Thoracic aorta (tissue), 2 donors: ENCODE results near the gene KRTAP16-1. TPM values are rescaled to one million over a fixed set of nuclear protein-coding genes. Genes with fewer than 3 reads are reported as not detected.
"Not testable (repeated sequence)": the region's sequence is repeated elsewhere in the genome, so short reads cannot be mapped to it uniquely, and the experiment has no call there.

ENCODE experiments used
- ATAC-seq: fragments of 150-250 bp; one replicate; pipeline ENCODE4 v1.8.0; 2017; ENCODE audit warnings: low read depth; ENCODE audit not compliant: insufficient number of reproducible peaks, low FRiP score
- DNase-seq: peaks from one replicate; pipeline ENCODE4 v3.0.0-alpha.2; 2020; ENCODE audit warnings: low spot score
- H3K27ac ChIP-seq, 2 donors: fragments of 200-600 bp; sonication (generic); 1 replicate in 1 of 2; 2 replicates in 1 of 2; pipeline ENCODE4 v1.5.1; 2016; ENCODE audit warnings: mild to moderate bottlenecking in 2 of 2, moderate library complexity in 2 of 2
- H3K27me3 ChIP-seq: fragments of 200-600 bp; sonication (generic); replicated peaks from 2 replicates; pipeline ENCODE4 v1.6.0; 2016; ENCODE audit warnings: mild to moderate bottlenecking; ENCODE audit not compliant: insufficient read depth
- H3K36me3 ChIP-seq: fragments of 200-600 bp; sonication (generic); one replicate; pipeline ENCODE4 v1.5.1; 2016
- H3K4me1 ChIP-seq, 2 donors: fragments of 200-600 bp; sonication (generic); 1 replicate in 1 of 2; 2 replicates in 1 of 2; pipeline versions ENCODE4 v1.5.1 to v1.6.0; 2016; ENCODE audit warnings: low read depth in 2 of 2, mild to moderate bottlenecking in 1 of 2; ENCODE audit not compliant: control insufficient read depth in 1 of 2
- H3K4me3 ChIP-seq: fragments of 200-600 bp; sonication (generic); 2 replicates; pipeline ENCODE4 v1.5.1; 2016; ENCODE audit warnings: mild to moderate bottlenecking
- H3K9me3 ChIP-seq: fragments of 200-600 bp; sonication (generic); 2 replicates; pipeline ENCODE4 v1.5.1; 2016
- total RNA-seq, 2 donors: library from RNA; depleted of rRNA; stranded (reverse); fragments of >200 nt; gene quantifications; one replicate each; pipeline versions ENCODE4 v1.1.0 to v1.2.3, GENCODE V29; 2016
- TF ChIP-seq, protein P1 (sequence below): fragments of 200-600 bp; sonication (generic); IDR thresholded peaks from one replicate; pipeline ENCODE4 v1.5.1; 2019; ENCODE audit warnings: antibody characterized with exemption

The KRTAP16-1 gene, protein sequence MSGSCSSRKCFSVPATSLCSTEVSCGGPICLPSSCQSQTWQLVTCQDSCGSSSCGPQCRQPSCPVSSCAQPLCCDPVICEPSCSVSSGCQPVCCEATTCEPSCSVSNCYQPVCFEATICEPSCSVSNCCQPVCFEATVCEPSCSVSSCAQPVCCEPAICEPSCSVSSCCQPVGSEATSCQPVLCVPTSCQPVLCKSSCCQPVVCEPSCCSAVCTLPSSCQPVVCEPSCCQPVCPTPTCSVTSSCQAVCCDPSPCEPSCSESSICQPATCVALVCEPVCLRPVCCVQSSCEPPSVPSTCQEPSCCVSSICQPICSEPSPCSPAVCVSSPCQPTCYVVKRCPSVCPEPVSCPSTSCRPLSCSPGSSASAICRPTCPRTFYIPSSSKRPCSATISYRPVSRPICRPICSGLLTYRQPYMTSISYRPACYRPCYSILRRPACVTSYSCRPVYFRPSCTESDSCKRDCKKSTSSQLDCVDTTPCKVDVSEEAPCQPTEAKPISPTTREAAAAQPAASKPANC
- not detected for total RNA-seq

DNA sequence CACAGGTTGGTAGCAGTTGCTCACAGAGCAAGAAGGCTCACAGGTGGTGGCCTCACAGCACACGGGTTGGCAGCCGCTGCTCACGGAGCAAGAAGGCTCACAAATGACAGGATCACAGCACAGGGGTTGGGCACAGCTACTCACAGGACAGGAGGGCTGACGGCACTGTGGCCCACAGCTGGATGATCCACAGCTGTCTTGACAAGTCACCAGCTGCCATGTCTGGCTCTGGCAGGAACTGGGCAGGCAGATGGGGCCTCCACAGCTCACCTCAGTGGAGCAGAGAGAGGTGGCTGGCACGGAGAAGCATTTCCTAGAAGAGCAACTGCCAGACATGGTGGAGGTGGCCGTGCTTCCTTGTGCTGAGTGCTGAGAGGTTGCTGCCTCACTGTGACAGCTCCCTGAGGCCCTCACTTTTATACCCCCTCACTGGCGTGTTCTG, at the start of gene KRTAP16-1:
KRTAP16-1 (minus strand) TSS at position 392 of the 442 bp plus-strand sequence; CDS start at position 336, 56 bp downstream.
- no peak for ATAC-seq

DNA sequence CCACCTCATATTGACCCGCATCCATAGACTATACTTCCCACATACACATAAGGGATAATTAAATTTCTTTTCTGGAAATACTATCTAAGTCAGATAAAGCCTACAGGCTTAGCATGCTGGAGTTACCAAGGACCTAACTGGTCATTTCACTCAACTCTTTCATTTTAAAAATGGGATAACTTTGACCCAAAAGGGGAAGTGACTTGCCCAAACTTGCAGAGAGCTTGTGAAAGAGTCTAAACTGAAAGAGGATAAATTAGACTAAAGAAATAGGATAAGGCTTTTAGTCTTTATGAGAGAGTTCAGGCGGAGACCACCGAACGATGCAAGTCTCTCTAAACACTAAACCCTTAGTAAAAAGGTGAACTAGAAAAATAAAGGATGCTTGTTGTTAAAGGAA, 45.4 kb upstream of the KRTAP16-1 start:
- TF ChIP-seq, protein P1, sequence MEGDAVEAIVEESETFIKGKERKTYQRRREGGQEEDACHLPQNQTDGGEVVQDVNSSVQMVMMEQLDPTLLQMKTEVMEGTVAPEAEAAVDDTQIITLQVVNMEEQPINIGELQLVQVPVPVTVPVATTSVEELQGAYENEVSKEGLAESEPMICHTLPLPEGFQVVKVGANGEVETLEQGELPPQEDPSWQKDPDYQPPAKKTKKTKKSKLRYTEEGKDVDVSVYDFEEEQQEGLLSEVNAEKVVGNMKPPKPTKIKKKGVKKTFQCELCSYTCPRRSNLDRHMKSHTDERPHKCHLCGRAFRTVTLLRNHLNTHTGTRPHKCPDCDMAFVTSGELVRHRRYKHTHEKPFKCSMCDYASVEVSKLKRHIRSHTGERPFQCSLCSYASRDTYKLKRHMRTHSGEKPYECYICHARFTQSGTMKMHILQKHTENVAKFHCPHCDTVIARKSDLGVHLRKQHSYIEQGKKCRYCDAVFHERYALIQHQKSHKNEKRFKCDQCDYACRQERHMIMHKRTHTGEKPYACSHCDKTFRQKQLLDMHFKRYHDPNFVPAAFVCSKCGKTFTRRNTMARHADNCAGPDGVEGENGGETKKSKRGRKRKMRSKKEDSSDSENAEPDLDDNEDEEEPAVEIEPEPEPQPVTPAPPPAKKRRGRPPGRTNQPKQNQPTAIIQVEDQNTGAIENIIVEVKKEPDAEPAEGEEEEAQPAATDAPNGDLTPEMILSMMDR: no peak
- H3K27ac ChIP-seq: no peak overlapping the region
- H3K4me1 ChIP-seq: no peaks in the 10 kb centered on the region
- no peaks in the 10 kb centered on the region for H3K36me3 ChIP-seq
- no peaks in the 10 kb centered on the region for H3K27me3 ChIP-seq
- H3K4me3 ChIP-seq: no peak overlapping the region
- ATAC-seq (no peak), DNase-seq (no peak)
- no peaks in the 10 kb centered on the region for H3K9me3 ChIP-seq

More for the DNA sequence above, at the start of gene KRTAP16-1:
- TF ChIP-seq, protein P1: no peak
- Histone ChIP-seq H3K9me3 (no peaks in the 10 kb centered on the region), H3K4me1 (peaks cover 0 to 9% of the 10 kb centered on the region in 2 donors), H3K36me3 (no peaks in the 10 kb centered on the region), H3K4me3 (peak within 1 kb of the TSS; percentile 19), H3K27ac (no peak within 1 kb of the TSS), H3K27me3 (no peaks in the 10 kb centered on the region)
- no peak for DNase-seq

DNA sequence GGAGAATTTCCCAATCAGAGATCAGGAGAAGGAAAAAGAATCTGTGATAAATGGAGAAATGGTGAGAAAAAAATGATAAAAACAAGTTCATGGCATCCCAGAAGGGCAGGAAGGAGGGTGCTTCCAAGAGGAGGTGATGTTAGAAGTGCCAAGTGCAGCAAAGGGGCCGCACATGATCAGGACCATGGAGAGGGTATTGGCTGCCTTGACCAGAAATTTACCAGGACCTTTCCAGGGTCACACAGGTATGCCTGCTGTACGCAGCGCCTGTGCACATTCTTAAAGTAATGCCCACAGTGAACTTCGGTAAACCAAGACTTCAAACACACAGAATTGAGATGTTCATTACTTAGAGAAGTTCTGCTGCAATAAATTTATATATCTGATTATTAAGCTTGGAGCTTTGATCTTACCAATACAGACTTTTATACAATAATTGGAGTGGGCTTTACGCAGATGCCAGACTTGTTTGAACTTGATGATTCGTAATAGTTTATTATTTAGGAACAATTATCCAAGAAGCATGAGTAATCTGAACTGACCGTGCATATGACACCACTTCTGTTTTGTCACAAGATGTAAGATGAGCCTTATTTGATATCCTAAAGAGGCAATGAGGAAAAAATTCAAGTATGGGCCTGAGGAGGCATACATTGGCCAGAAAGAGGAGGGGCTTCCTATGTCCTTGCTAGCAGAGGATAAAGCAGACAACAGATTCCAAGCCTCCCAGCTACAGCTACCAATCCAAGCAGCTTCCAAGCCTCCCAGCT, 43.7 kb upstream of the KRTAP16-1 start:
- ATAC-seq (no peak), DNase-seq (no peak)
- Histone ChIP-seq H3K36me3 (no peaks in the 10 kb centered on the region), H3K27me3 (no peaks in the 10 kb centered on the region), H3K4me3 (no peak overlapping the region), H3K4me1 (no peaks in the 10 kb centered on the region), H3K9me3 (no peaks in the 10 kb centered on the region), H3K27ac (no peak overlapping the region)
- TF ChIP-seq, protein P1: no peak

DNA sequence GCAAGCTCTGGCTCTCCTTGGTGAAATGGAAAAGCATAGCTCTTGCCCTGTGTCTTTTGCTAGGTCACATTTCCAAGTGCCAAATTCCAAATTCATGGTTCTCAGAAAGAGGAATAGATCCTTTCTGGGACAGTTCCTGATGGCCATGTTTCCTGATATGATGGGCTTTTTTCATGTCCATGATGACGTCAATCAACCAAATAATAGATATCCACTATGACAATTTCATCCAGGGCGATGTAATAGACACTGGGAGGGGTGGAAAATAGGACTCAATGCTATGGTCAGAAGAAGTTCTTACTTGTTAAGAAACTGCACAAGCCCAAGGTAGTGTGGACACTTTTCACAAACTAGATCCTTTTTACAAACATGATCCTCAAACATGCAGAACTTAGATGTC, 42.1 kb upstream of the KRTAP16-1 start:
- ATAC-seq: no peak
- TF ChIP-seq, protein P1: no peak
- H3K9me3 ChIP-seq: no peaks in the 10 kb centered on the region

DNA sequence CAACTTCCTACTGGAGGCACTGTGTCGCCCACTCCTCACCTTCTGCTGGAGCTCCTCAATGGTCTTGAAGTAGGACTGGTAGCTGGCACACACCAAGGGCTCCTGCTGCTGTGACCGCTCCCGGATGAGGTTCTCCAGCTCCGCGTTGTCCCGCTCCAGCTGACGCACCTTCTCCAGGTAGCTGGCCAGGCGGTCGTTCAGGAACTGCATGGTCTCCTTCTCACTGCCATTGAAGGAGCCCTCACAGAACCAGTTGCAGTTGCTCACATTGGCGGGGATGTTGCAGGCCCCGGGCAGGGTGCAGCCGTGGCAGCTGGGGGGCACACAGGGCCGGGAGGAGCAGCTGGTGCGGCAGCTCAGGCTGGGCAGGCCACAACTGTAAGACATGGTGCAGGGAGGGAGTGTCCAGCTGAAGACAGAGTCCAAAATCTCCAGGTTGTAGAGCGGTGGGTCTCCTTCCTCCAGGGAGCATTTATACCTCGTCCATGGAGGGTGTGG, 41.3 kb upstream of the KRTAP16-1 start, which contains the start of gene KRT33A:
KRT33A (minus strand) TSS at position 448 of the 498 bp plus-strand sequence; CDS start at position 387, 61 bp downstream.
- H3K27me3 ChIP-seq, H3K4me3 ChIP-seq, H3K9me3 ChIP-seq, H3K4me1 ChIP-seq, DNase-seq, ATAC-seq, H3K36me3 ChIP-seq, H3K27ac ChIP-seq: not testable (repeated sequence)

More for the DNA sequence above, 42.1 kb upstream of the KRTAP16-1 start:
- DNase-seq: no peak
- Histone ChIP-seq H3K27me3 (no peaks in the 10 kb centered on the region), H3K36me3 (no peaks in the 10 kb centered on the region), H3K27ac (no peak overlapping the region), H3K4me3 (no peak overlapping the region), H3K4me1 (no peaks in the 10 kb centered on the region)
